HG02763 (cell line): ENCODE measurements around the gene TSHZ2.
"Not testable (repeated sequence)": the region's sequence is repeated elsewhere in the genome, so short reads cannot be mapped to it uniquely, and the experiment has no call there.

ENCODE experiments used
- ATAC-seq: cut with Tn5 transposase; IDR thresholded peaks from one replicate; pipeline ENCODE4 v1.9.1; 2021; ENCODE audit warnings: mild to moderate bottlenecking, moderate library complexity; ENCODE audit not compliant: unreplicated experiment

Gene TSHZ2

DNA sequence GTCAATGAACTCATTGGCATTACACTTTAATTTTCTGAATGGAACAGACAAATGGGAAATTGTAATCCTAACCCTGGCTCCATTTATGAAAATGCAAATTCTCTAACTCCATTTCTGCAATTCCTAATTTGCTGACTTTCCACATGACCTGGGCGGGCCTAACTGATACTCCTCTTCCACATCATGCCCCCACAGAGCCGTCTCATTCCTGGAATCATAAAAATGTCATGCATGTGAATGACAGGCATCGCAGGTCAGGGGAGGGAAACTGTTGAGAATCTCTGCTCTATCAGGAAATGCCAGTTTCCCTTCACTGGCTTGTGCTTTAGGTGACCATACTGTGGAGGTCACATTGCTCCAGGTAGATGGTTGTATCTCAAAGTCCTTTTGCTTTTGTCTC is 456.4 kb downstream of the TSHZ2 start:
- ATAC-seq: no peak

DNA sequence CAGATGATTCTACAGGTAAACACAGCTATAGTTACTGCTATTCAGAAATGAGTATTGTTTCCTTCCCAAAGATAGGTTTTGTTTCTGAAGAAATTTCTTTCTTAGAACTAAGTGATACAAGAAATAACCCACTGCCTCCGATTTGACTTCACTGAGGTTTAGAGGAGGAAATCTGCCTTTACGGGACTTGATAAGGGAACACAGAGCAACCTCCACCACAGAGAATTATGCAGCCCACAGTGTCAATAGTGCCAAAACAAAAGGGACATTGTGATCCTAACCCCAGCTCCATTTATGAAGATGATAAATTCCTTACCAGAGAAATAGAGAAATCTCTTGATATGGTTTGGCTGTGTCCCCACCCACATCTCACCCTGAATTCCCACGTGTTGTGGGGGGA is 456.8 kb downstream of the TSHZ2 start:
- no peak for ATAC-seq

DNA sequence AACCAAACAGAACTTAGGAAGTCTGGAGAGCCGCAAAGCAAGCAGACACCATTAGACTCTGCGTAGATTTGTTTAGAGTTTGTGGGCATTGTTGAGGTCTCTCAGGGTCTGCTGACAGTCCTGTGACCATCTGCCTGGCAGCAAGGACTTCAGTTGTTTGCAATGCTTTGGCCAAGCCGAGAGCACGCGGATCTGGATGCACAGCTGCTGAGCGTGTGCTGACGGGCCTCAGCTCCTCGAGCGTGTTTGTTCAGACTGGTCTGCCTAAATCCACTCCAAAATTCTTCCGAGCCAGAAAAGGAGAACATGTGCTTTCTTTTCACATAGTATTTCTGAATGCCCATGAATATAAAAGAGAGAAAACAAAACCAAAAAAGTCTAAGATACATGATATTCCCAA is 462.5 kb downstream of the TSHZ2 start:
- ATAC-seq: no peak

DNA sequence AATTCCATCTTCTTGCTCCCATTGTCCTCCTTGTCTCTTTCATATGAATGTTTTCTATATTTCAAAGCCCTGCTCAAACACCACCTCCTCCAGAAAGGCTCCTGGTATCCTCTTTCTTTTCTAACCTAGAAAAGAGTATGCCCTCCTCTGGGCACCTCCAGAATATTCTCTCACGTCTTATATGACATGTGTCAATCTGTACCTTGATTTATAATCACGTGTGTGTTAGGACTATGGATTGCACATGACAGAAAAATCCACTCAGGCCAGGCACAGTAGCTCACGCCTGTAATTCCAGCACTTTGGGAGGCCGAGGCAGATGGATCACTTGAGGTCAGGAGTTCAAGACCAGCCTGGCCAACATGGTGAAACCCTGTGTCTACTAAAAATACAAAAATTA is 464.8 kb downstream of the TSHZ2 start:
- ATAC-seq: not testable (repeated sequence)

DNA sequence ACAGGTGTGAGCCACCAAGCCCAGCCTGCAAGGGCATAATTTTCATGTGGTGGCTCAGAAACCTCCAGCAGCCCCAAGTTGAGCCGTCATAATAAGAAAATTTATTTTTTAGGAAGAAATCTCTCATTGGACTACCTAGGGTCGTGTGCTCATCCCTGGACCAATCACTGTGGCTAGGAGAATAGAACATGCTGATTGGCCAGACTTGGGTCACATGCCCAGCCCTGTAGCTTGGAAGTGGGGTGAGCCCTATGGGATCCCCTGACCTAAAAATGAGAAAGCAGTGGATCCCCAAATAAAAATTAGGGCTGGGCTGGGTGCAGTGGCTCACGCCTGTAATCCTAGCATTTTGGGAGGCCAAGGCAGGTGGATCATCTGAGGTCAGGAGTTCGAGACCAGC is 466.2 kb downstream of the TSHZ2 start:
- no peak for ATAC-seq

DNA sequence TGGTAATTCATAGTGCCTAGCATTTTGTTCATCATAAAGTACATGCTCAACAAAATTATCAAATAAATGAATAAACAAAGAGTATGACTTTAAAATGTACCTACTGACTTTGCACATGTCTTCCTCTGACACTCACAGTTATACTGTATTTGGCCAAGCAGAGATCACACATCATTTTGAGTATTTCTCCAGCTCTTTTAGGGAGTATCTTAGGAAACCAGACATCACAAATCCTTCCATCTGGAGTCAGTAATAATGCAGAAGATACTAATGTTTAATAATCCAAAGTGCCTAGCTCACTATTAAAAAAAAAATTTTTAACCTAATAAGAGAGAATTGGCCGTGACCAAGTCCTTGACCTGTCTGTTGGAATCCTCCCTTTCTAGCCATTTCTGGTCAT is 466.9 kb downstream of the TSHZ2 start:
- ATAC-seq: no peak

DNA sequence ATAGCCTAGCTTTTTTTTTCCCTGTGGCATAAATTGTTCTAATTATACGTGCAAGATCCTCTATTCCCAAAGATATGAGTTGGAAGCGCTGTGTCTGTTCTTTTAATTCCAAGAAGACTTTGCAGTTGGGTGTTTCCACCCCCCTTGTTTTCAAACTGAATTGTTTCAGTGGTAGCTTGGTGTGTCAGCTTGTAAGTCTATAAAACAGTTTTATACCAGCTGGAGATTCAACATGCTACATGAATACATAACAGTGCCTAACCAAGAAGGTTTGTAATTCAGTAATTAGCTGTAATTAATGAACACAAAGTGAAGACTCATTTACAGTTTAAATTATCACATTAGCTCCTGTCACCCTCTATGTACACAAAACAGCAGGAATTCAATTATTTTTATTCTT is 467.5 kb downstream of the TSHZ2 start:
- ATAC-seq: no peak

DNA sequence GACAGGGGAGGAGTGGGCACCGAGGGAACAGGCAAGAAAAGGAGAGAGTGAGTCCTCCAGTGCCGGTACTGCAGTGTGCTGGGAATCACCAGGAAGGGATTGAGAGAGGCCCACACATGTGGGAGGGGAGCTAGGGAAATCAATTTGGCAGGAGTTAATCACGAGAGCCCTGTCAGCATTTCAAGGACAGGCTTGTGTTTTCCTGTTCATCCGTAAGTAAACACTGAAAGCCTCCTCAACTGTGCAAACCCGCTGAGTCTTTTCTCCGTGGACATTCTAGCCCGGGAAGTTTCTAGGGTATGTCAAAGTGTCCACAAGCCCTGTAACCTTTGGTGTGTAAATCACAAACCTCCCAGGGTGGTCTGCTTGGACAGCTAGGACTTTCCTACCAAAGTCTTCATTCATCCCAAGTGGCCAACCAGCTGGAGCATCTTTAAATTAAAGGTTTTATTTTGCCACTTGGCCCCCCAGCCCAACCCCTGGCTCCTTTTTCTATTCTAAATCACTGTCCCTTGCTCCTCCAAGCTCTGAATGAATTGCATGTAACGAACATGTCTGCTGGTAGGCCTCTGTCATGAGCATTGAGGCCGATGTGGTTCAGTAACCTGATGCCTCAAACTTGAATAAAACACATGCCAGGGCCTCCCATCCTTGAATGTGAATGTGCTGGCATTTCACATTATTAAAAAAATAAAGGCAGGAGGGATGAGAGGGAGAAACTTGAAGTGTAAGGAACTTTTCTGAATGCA is 472.4 kb downstream of the TSHZ2 start:
- ATAC-seq: no peak

DNA sequence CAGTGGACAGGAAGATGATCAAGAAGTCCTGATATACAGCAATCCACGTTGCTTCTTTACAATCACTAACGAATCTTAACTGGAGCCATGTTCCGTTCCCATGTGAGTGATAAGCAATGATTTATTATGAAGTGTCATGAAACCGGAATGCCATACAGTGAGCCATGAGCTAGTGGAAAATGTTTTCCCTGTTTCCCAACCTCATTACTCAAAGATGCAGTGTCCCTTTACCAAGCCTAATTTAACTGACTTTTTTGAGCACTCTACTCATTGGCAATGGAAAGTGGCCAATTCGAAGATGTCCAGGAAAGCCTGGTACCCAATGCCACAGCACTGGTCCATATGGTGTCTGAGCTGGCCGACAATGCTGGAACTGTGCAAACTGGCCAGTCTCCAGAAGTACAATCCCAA is 473.2 kb downstream of the TSHZ2 start:
- no peak for ATAC-seq

DNA sequence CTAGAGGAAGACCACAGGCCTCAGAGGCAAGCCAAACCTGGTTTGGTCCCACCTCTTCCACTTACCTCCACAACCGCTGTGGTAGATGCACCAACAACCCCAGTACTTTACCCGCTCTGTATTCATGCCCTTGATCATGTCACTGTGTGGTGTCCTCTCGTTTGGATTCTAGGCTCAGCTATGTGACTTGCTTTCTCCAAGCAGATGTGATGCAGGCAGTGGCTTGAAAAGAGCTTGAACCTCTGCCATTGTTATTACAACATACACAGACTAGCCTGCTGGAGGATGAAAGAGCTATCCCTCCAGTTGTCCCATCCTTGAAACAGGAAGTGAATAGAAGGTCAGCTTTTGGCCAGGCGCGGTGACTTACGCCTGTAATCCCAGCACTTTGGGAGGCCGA is 473.8 kb downstream of the TSHZ2 start:
- no peak for ATAC-seq

DNA sequence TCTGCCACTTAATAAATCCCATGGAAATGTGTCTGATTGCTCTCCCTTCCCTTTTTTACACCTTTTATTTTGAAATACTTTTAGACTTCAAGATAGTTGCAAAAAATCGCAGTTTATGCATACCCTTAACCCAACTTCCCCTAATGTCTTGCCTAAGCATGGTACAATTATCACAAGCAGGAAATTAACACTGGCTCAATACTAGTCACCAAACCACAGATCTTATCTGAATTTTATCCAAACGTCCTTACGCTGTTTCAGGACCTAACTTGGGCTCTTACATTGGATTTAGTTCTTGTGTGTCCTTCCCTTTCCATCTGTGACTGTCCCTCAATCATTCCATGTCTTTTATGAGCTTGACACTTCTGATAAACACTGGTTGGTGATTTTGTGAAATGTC is 475.2 kb downstream of the TSHZ2 start:
- ATAC-seq: no peak

DNA sequence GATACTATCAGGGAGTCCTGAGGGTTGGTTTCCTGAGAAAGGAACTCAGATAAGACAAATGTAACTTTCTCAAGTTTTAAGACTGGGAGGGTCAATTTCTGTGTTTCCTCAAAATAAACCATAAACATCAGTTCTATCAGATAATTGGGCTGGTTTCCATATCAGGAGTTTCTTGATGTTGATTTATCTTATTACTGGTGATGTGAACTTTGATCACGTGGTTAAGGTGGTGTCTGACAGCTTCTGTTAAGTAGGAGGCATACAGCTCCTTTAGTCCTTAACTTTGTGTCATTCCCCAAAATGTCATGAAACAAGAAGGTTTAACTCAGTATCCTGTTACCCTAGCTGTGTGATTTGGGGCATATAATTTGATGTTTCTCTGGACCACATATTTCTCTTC is 476.3 kb downstream of the TSHZ2 start:
- ATAC-seq: no peak

DNA sequence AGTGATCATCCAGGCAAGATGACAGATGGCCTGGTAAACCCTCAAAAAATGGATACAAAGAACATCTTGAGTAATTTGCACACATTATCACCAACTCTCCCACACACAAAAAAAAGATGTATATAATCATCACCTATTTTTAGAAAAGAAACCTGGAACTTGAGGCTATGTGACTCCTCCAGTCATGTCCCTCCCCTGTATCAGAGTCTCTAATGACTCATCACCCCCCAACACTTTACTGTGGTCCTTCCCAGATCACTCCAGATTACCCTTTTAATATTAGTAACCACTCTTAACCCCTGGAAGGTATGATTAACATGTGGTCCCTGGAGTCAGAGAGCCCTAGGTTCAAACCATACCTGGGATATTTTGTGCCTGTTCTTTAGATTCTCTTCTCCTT is 476.7 kb downstream of the TSHZ2 start:
- no peak for ATAC-seq

DNA sequence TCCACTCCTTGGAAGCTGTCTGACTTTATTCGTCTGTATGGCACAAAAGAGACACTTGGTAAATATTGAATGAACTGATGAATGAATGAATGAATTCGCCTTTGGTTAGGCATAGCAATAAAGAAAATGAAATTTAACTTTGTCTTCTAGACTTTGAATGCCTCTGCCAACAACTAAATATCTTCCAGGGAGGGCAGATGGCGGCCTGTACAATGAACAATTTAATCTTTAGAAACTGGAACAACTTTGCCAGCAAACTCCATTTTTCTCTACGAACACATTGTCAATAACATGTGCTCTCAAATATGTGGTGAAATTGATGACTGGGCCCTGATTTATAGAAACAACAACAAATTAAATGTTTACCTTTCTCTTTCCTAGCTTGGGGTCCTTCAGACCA is 480.9 kb downstream of the TSHZ2 start:
- ATAC-seq: no peak

DNA sequence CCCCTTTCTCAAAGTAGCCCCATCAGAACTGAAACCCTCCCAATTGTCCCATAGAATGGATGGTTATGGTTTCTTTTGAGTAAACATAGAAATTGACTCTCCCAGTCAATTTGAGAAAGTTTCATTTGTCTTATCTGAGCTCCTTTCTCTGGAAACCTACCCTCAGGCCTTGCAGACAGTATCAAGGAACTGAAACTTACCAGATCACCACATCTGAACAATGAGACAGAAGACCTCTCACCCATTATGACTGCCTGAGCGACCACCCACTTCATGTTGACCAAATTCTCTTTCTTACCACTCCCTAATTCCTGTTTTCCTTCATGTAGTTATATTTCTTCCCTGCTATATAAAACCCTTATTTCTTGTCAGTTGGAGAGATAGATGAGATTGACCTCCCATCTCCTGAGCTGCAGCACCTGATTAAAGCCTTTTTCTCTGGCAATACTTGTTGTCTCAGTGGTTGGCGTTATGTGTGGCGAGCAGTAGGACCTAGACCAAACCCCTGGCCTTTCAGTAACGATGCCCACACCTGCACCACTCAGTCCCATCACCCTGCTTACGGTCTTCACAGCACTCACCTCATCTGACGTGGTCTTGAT is 482.6 kb downstream of the TSHZ2 start:
- no peak for ATAC-seq

DNA sequence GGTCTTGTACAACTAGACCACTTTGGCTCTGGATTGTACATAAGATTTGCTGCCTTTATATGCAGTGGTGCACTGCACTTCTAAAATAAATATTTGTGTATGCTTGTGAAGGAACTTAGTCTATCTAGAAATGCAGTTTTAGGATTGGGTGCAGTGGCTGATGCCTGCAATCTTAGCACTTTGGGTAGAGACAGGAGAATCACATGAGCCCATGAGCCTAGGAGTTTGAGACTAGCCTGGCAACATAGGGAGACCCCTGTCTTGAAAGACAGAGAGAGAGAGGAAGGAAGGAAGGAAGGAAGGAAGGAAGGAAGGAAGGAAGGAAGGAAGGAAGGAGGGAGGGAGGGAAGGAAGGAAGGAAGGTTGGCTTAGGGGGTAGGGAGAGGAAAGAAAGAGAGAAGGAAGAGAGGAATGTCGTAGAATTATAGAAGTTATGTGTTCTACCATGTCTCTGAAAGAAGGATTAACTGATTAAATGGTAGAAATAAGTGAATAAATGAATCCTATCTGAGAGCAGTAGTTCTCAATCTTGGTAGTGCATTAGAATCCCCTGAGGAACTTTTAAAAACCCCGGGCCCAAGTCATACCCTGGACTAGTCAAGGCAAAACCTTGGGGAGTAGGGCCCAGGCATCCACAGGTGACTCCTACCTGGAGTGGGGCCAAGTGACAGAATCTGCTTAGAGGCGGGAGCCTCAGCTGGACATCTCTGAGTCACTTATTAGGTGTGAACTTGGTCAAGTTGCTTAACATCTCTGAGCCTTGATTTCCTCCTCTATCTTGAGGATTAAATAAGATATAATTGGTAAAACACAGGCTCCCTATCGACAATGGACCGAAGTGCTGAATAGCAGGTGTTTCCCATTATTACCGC is 491.2 kb downstream of the TSHZ2 start:
- ATAC-seq: no peak

DNA sequence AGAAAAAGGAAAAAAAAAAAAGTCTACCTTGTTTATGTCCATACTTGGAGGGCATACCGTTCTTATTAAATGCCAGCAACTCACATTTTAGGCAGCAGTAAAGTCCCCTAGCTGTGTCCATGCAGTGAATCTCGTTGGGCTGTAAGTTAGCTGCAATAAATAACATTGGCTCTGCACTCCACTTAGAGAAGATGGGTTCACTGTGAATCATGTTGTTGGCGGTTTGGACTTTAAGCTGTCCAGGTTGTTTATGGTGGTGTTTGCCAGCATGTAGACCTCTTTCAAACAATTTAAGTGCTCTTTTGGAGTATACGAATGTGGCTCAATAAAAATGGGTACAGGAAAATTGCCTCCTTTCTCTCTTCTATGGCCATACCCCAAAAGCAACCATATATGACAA is 494.1 kb downstream of the TSHZ2 start:
- no peak for ATAC-seq

DNA sequence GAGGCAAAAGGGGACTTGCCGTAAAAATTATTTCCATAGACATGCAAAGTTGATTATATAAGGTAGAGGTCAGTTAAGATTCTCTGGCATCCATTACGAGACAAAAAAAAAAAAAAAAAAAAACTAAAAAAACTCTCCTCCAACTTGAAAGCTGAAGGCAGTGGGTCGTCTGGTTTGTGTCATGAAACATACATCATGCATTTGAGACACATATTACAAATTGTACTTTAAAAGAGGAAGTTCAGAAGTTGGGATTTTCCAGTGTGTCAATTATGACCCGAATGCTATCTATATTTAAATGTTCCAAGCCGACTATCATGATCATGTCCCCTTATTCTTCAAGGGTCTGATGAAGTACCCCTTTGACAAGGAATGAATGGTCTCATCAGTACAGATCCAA is 496.4 kb downstream of the TSHZ2 start:
- ATAC-seq: no peak

DNA sequence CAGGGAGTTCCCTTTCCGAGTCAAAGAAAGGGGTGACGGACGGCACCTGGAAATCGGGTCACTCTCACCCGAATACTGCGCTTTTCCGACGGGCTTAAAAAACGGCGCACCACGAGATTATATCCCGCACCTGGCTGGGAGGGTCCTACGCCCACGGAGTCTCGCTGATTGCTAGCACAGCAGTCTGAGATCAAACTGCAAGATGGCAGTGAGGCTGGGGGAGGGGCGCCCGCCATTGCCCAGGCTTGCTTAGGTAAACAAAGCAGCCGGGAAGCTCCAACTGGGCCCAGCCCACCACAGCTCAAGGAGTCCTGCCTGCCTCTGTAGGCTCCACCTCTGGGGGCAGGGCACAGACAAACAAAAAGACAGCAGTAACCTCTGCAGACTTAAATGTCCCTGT is 500.7 kb downstream of the TSHZ2 start:
- not testable (repeated sequence) for ATAC-seq

DNA sequence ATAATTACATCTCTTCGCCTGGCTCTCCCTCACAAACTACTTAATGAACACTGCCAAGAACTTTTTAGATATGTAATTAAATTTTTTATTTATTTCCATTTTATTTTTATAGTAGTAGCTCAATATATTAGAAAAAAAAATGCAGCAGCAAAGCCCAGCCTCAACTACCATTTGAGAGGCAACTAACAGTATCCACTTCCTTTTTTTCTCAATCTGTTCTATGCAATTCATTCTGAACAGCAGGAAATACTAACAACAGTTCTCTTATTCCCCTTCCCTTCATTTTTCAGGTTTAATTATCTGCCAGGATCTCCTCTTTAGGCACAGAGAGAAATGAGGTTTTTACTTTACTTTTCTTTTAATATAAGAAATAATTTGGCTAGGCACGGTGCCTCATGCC is 508.8 kb downstream of the TSHZ2 start:
- ATAC-seq: no peak

DNA sequence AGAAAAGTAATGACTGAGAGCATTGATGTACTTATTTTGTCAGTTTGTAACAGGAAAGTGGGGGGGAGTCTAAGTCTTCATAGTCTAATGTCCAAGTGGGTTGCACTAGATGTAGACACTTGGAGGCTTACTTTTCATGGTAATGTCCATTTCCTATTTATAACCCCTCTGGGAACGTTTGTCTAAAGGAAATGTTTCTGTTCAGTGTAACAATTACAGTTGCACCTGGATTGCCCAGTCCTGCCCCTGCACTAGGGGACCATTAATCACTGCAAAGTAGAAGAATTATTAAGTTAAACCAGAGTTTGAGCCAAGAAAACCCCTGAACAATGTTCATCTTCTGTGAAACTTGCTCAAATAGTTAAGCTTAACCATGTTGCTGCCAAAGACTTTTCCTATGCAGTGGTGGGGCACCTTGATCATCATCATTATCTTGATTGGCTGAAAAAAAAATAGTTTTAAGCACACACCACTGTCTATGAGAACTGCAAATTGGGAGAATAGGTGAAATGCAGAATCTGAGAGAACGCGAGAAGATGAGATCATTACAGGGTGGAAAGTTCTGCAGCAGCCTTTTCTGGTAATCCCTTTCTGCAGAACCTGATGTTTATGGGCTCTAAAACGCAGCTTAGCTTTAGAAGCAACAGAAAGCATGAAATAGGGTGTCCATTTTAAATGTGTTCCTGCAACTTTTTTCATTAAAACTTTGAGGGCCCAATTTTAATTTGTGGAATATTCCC is 515.5 kb downstream of the TSHZ2 start:
- ATAC-seq: no peak
